K562 (cell line): ENCODE data around the gene CCT5. TPM values are rescaled to one million over a fixed set of nuclear protein-coding genes. Genes with fewer than 3 reads are reported as not detected.

ENCODE experiments used
- ATAC-seq: fragments of 200-7000 bp; cut with Tn5 transposase; 3 replicates; pipeline ENCODE4 v1.9.1; 2020; ENCODE audit warnings: moderate library complexity
- BruUV-seq: library from RNA; stranded (reverse); fragments of 400-500 nt; replicated peaks from 2 replicates; lab custom pipeline; 2021; lab: Mats Ljungman, UMichigan
- CTCF ChIA-PET: fragments of 300-600 bp; formaldehyde crosslinking; extraction: SDS; loops from one replicate; lab custom pipeline; 2021; ENCODE audit warnings: low intra/inter-chr PET ratio; lab: Yijun Ruan, JAX
- POLR2A ChIA-PET: fragments of 300-600, 350-650 bp; sonication (Branson Sonifier 250); formaldehyde crosslinking; extraction: SDS; loops from one replicate; lab custom pipeline; 2021; ENCODE audit warnings: antibody characterized with exemption, inconsistent platforms; lab: Yijun Ruan, JAX
- DNase-seq, 4 experiments: peaks; one replicate each; pipeline versions ENCODE4 v3.0.0 to v3.0.0-alpha.2; 2011 to 2018; ENCODE audit warnings: low spot score in 3 of 4, mixed read lengths in 3 of 4; ENCODE audit errors: extremely low read depth in 1 of 4
- FAIRE-seq: peaks from 2 replicates; lab custom pipeline; 2011; peaks lifted over from hg19 to GRCh38; lab: Jason Lieb, UNC
- H2AFZ ChIP-seq: 2 replicates; pipeline ENCODE4 v1.6.0; 2011; ENCODE audit warnings: low read depth, low read length, control low read depth, inconsistent platforms
- H3K27ac ChIP-seq: fragments of 200-600 bp; 3 replicates; pipeline ENCODE4 v1.8.0; 2011; ENCODE audit warnings: low read depth, mild to moderate bottlenecking, control low read depth, inconsistent platforms, low read length, moderate library complexity, mixed read lengths; ENCODE audit errors: extremely low read depth
- H3K27me3 ChIP-seq, 2 experiments: fragments of 300-600 bp in 1 of 2; 2 replicates in 1 of 2; 3 replicates in 1 of 2; pipeline versions ENCODE4 v1.6.0 to v1.8.0; 2011; ENCODE audit warnings: inconsistent platforms in 2 of 2, low read length in 2 of 2, mild to moderate bottlenecking in 1 of 2, mixed read lengths in 1 of 2, moderate library complexity in 1 of 2; ENCODE audit not compliant: control insufficient read depth in 2 of 2, insufficient read depth in 2 of 2
- H3K36me3 ChIP-seq: fragments of 300-600 bp; 3 replicates; pipeline ENCODE4 v1.8.0; 2011; ENCODE audit warnings: mild to moderate bottlenecking, low read length, inconsistent platforms; ENCODE audit not compliant: control insufficient read depth, insufficient read depth
- H3K4me1 ChIP-seq, 2 experiments: fragments of 200-600 bp in 1 of 2; replicated peaks in 1 of 2; 2 replicates in 1 of 2; 3 replicates in 1 of 2; pipeline versions ENCODE4 v1.5.1 to v1.8.0; 2011; ENCODE audit warnings: inconsistent platforms in 2 of 2, low read length in 2 of 2, mild to moderate bottlenecking in 1 of 2, mixed read lengths in 1 of 2, moderate library complexity in 1 of 2; ENCODE audit not compliant: control insufficient read depth in 2 of 2, insufficient read depth in 2 of 2
- H3K4me2 ChIP-seq: 2 replicates; pipeline ENCODE4 v1.6.1; 2011; ENCODE audit warnings: low read length, control low read depth, inconsistent platforms, mixed read lengths; ENCODE audit not compliant: insufficient read depth
- H3K4me3 ChIP-seq: fragments of 200-600 bp; sonication (generic), shearing (Covaris generic); 2 replicates; pipeline ENCODE4 v1.5.1; 2016; ENCODE audit warnings: control low read depth, inconsistent platforms
- H3K79me2 ChIP-seq: fragments of 200-600 bp; 3 replicates; pipeline ENCODE4 v1.8.0; 2011; ENCODE audit warnings: low read length, inconsistent platforms; ENCODE audit not compliant: control insufficient read depth, insufficient read depth
- H3K9ac ChIP-seq, 2 experiments: 2 replicates each; pipeline versions ENCODE4 v1.6.0 to v1.6.1; 2011; ENCODE audit warnings: low read depth in 2 of 2, low read length in 2 of 2, control low read depth in 1 of 2, inconsistent platforms in 1 of 2, mild to moderate bottlenecking in 1 of 2, mixed read lengths in 1 of 2; ENCODE audit not compliant: insufficient read depth in 1 of 2
- H3K9me1 ChIP-seq: one replicate; pipeline ENCODE4 v1.6.0; 2011; ENCODE audit warnings: inconsistent platforms, mild to moderate bottlenecking, low read length, moderate library complexity; ENCODE audit not compliant: control insufficient read depth, insufficient read depth
- H3K9me3 ChIP-seq: replicated peaks from 2 replicates; pipeline ENCODE4 v1.5.1; 2011; ENCODE audit warnings: low read depth, low read length, inconsistent platforms; ENCODE audit not compliant: control insufficient read depth, insufficient read depth
- H4K20me1 ChIP-seq: replicated peaks from 2 replicates; pipeline ENCODE4 v1.6.1; 2011; ENCODE audit warnings: low read length, inconsistent platforms, mixed read lengths; ENCODE audit not compliant: control insufficient read depth, insufficient read depth
- HNRNPLL ChIP-seq: fragments of 200-400 bp; formaldehyde crosslinking; IDR thresholded peaks from 2 replicates; pipeline ENCODE4 v1.6.1; 2017; ENCODE audit warnings: low read length, low read depth, mild to moderate bottlenecking; ENCODE audit not compliant: poor library complexity, severe bottlenecking
- MXI1 ChIP-seq: IDR thresholded peaks from 2 replicates; pipeline ENCODE4 v1.6.1; 2011; ENCODE audit warnings: low read depth, mild to moderate bottlenecking, improper control_type of control experiment, low read length
- MYC ChIP-seq, 2 experiments: fragments of 250-450 bp in 1 of 2; sonication (Bioruptor Pico) in 1 of 2; IDR thresholded peaks; 2 replicates each; pipeline versions ENCODE4 v1.5.1 to v1.6.1; 2012 to 2021; ENCODE audit warnings: low read depth in 2 of 2, borderline replicate concordance in 1 of 2, improper control_type of control experiment in 1 of 2, low read length in 1 of 2, mild to moderate bottlenecking in 1 of 2, moderate library complexity in 1 of 2
- RAD21 ChIP-seq, 2 experiments: fragments of 250-450 bp in 1 of 2; fragments of 450-650 bp in 1 of 2; sonication (Bioruptor Pico) in 1 of 2; formaldehyde crosslinking in 1 of 2; IDR thresholded peaks in 1 of 2; conservative IDR thresholded peaks in 1 of 2; 2 replicates each; pipeline versions ENCODE4 v1.4.0 to v1.8.0; 2020 to 2022; ENCODE audit warnings: mild to moderate bottlenecking in 2 of 2, moderate library complexity in 1 of 2
- SAFB2 ChIP-seq: fragments of 200-400 bp; formaldehyde crosslinking; IDR thresholded peaks from 2 replicates; pipeline ENCODE4 v1.6.1; 2018; ENCODE audit warnings: borderline replicate concordance, low read length, low read depth, moderate library complexity; ENCODE audit not compliant: severe bottlenecking
- SRF ChIP-seq, 2 experiments: fragments of 250-450, 450-650 bp in 1 of 2; sonication (Bioruptor Pico) in 1 of 2; sonication (generic) in 1 of 2; formaldehyde crosslinking; IDR thresholded peaks; 2 replicates each; pipeline versions ENCODE4 v1.5.0 to v1.5.1; 2020 to 2022; ENCODE audit warnings: mild to moderate bottlenecking in 1 of 2, missing genetic modification reagents in 1 of 2
- TARDBP ChIP-seq: fragments of 450-650 bp; IDR thresholded peaks from 2 replicates; pipeline ENCODE4 v1.6.1; 2016
- TCF7 ChIP-seq: sonication (generic); IDR thresholded peaks from 2 replicates; pipeline ENCODE4 v1.6.1; 2016; ENCODE audit warnings: antibody characterized with exemption, borderline replicate concordance
- TOE1 ChIP-seq, 2 experiments: fragments of 450-650 bp in 1 of 2; sonication (generic) in 1 of 2; formaldehyde crosslinking in 1 of 2; IDR thresholded peaks; 2 replicates each; pipeline versions ENCODE4 v1.7.1 to v1.8.0; 2016 to 2022; ENCODE audit warnings: borderline replicate concordance in 2 of 2, mild to moderate bottlenecking in 2 of 2, antibody characterized with exemption in 1 of 2, inconsistent platforms in 1 of 2, low read depth in 1 of 2, missing genetic modification reagents in 1 of 2, moderate library complexity in 1 of 2
- YY1 ChIP-seq, 3 experiments: IDR thresholded peaks; 2 replicates each; pipeline ENCODE4 v1.6.1; 2011; ENCODE audit warnings: low read length in 2 of 3, mild to moderate bottlenecking in 2 of 3, moderate library complexity in 2 of 3, borderline replicate concordance in 1 of 3, control low read depth in 1 of 3, low read depth in 1 of 3; ENCODE audit not compliant: insufficient read depth in 3 of 3, insufficient replicate concordance in 2 of 3, control insufficient read depth in 1 of 3, insufficient read length in 1 of 3; ENCODE audit errors: extremely low read depth in 1 of 3
- ZKSCAN8 ChIP-seq: fragments of 200-800 bp; sonication (Bioruptor generic); IDR thresholded peaks from 2 replicates; pipeline ENCODE4 v1.6.1; 2016; ENCODE audit warnings: missing genetic modification characterization, missing compliant biosample characterization
- ZNF644 ChIP-seq: fragments of 200-800 bp; sonication (Bioruptor generic); IDR thresholded peaks from 2 replicates; pipeline ENCODE4 v1.6.1; 2016; ENCODE audit warnings: low read depth, missing genetic modification characterization, missing compliant biosample characterization
- ZNF740 ChIP-seq, 3 experiments: fragments of 200-800 bp in 1 of 3; sonication (Bioruptor generic) in 1 of 3; sonication (generic) in 1 of 3; formaldehyde crosslinking in 1 of 3; IDR thresholded peaks; 2 replicates each; pipeline versions ENCODE4 v1.6.1 to v1.8.0; 2016 to 2022; ENCODE audit warnings: mild to moderate bottlenecking in 2 of 3, missing compliant biosample characterization in 2 of 3, missing genetic modification characterization in 2 of 3, missing genetic modification reagents in 1 of 3
- WGBS: fragments of 100-300 bp; shearing (Covaris generic); methylation state at CpG from one replicate; pipeline ENCODE4 v1.1.6; 2016; ENCODE audit warnings: low coverage, mixed read lengths; ENCODE audit not compliant: insufficient coverage; ENCODE audit errors: missing lambda C conversion rate; 5-methylcytosine and 5-hydroxymethylcytosine counted together
- in situ Hi-C: fragments of 300-500 bp; cut with MboI; formaldehyde crosslinking; loops from 4 replicates; pipeline ENCODE4 v1.15.0; 2018; ENCODE audit warnings: inconsistent platforms, mixed read lengths
- intact Hi-C: fragments of 100-400 bp; cut with micrococcal nuclease; formaldehyde crosslinking; loops from 2 replicates; pipeline ENCODE4 v1.14.2; 2022
- polyA plus RNA-seq, 8 experiments: library from polyadenylated mRNA; depleted of rRNA in 4 of 8; stranded (reverse) in 5 of 8; unstranded in 3 of 8; fragments of >200 nt; fragmentation: Nextera tagmentation in 2 of 8; fragmentation: Illumina TruSeq in 1 of 8; extraction: Ambion mirVana in 2 of 8; extraction: Trizol in 1 of 8; gene quantifications; 2 replicates each; pipeline versions ENCODE4 v1.2.1 to v1.2.3, GENCODE V29; 2011 to 2014; ENCODE audit warnings: inconsistent platforms in 1 of 8, missing spikeins in 1 of 8
- total RNA-seq, 7 experiments: library from RNA; depleted of rRNA in 6 of 7; stranded (reverse); fragments of >200 nt in 6 of 7; fragmentation: Illumina TruSeq in 2 of 7; extraction: Trizol in 2 of 7; gene quantifications; 2 replicates each; pipeline versions ENCODE4 v1.2.1 to v1.2.3, GENCODE V29; 2011 to 2021; ENCODE audit warnings: low replicate concordance in 1 of 7
- TF ChIP-seq, protein P1 (sequence below): fragments of 250-450 bp; sonication (Bioruptor Pico); IDR thresholded peaks from 2 replicates; pipeline ENCODE4 v1.5.0; 2021
- TF ChIP-seq, protein P2 (sequence below): fragments of 450-650 bp; IDR thresholded peaks from 2 replicates; pipeline ENCODE4 v1.6.1; 2016; ENCODE audit warnings: borderline replicate concordance

CCT5 gene
- total and polyA plus RNA-seq, 9 of the 15 experiments (the other 6 are each of a cell fraction or from before 2014, with no cell fraction given), result 782 to 1,606 (median 1,153) TPM

GRCh38 chr5:10216107-10216506, 34.0 kb upstream of the CCT5 start:
- 43% methylated on average over 5 of the region's 5 CpGs for WGBS
- in situ Hi-C loops, result no loop called here
- H3K36me3 ChIP-seq, result no peaks in the 10 kb centered on the region
- ChIA-PET CTCF (no interaction called here), POLR2A (no interaction called here)
- FAIRE-seq (no peak), DNase-seq (no peak), ATAC-seq (no peak)
- H4K20me1 ChIP-seq, result no peaks in the 10 kb centered on the region; the same call in 1 of the 2 replicates
- no peaks in the 10 kb centered on the region for H3K9me1 ChIP-seq
- no peaks in the 10 kb centered on the region for H3K4me1 ChIP-seq
- H3K79me2 ChIP-seq, result no peaks in the 10 kb centered on the region
- H3K4me2 ChIP-seq, result no peak overlapping the region
- H3K4me3 ChIP-seq, result no peak overlapping the region
- intact Hi-C loops, result no loop called here
- no peaks in the 10 kb centered on the region for H3K9me3 ChIP-seq
- no TSS peak for BruUV-seq
- H3K27ac ChIP-seq, result no peak overlapping the region
- H2AFZ ChIP-seq, result no peak overlapping the region
- no peak overlapping the region for H3K9ac ChIP-seq
- H3K27me3 ChIP-seq, result no peaks in the 10 kb centered on the region
- TF ChIP-seq SAFB2 (no peak), YY1 (IDR thresholded peaks at IDR 0.05; ENCODE audit: borderline replicate concordance in 1 of 3, control insufficient read depth in 1 of 3, extremely low read depth in 1 of 3, insufficient read depth in 3 of 3, insufficient read length in 1 of 3, insufficient replicate concordance in 2 of 3, low read depth in 1 of 3, low read length in 2 of 3) (no peak), RAD21 (CRISPR knock-in tag; conservative IDR thresholded peaks at IDR 0.05 in 1 of 2, IDR thresholded peaks at IDR 0.05 in 1 of 2) (no peak), ZNF644 (tag) (no peak), ZNF740 (CRISPR knock-in tag; IDR thresholded peaks at IDR 0.05) (no peak), ZNF740 (tag; IDR thresholded peaks at IDR 0.05) (no peak), TOE1 (IDR thresholded peaks at IDR 0.05; ENCODE audit: borderline replicate concordance) (no peak), TOE1 (CRISPR knock-in tag; IDR thresholded peaks at IDR 0.05; ENCODE audit: borderline replicate concordance, low read depth) (no peak), MXI1 (no peak), HNRNPLL (no peak), TARDBP (no peak), MYC (IDR thresholded peaks at IDR 0.05; ENCODE audit: low read depth, low read length) (no peak), MYC (CRISPR knock-in tag; IDR thresholded peaks at IDR 0.05; ENCODE audit: borderline replicate concordance, low read depth) (no peak), SRF (CRISPR knock-in tag; IDR thresholded peaks at IDR 0.05) (no peak), ZKSCAN8 (CRISPR knock-in tag) (no peak), TCF7 (no peak)
- TF ChIP-seq, protein P1, sequence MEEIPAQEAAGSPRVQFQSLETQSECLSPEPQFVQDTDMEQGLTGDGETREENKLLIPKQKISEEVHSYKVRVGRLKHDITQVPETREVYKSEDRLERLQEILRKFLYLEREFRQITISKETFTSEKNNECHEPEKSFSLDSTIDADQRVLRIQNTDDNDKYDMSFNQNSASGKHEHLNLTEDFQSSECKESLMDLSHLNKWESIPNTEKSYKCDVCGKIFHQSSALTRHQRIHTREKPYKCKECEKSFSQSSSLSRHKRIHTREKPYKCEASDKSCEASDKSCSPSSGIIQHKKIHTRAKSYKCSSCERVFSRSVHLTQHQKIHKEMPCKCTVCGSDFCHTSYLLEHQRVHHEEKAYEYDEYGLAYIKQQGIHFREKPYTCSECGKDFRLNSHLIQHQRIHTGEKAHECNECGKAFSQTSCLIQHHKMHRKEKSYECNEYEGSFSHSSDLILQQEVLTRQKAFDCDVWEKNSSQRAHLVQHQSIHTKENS (CRISPR knock-in tag), result no peak
- TF ChIP-seq, protein P2, sequence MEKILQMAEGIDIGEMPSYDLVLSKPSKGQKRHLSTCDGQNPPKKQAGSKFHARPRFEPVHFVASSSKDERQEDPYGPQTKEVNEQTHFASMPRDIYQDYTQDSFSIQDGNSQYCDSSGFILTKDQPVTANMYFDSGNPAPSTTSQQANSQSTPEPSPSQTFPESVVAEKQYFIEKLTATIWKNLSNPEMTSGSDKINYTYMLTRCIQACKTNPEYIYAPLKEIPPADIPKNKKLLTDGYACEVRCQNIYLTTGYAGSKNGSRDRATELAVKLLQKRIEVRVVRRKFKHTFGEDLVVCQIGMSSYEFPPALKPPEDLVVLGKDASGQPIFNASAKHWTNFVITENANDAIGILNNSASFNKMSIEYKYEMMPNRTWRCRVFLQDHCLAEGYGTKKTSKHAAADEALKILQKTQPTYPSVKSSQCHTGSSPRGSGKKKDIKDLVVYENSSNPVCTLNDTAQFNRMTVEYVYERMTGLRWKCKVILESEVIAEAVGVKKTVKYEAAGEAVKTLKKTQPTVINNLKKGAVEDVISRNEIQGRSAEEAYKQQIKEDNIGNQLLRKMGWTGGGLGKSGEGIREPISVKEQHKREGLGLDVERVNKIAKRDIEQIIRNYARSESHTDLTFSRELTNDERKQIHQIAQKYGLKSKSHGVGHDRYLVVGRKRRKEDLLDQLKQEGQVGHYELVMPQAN, result no peak
